Sigmoid colon (tissue), 7 donors: ENCODE measurements around the gene CHPT1. TPM values are rescaled to one million over a fixed set of nuclear protein-coding genes. Genes with fewer than 3 reads are reported as not detected.

Source experiments
- DNase-seq: peaks from one replicate; pipeline ENCODE4 v3.0.0-alpha.2; 2019
- H3K27ac ChIP-seq, 4 donors: fragments of 200-600 bp; sonication (generic); one replicate each; pipeline ENCODE4 v1.5.1; 2016 to 2019; ENCODE audit warnings: mild to moderate bottlenecking in 1 of 4
- H3K27me3 ChIP-seq, 3 donors: fragments of 200-600 bp; sonication (generic); one replicate each; pipeline ENCODE4 v1.5.1; 2019; ENCODE audit warnings: mild to moderate bottlenecking in 1 of 3
- H3K36me3 ChIP-seq, 4 donors: fragments of 200-600 bp; sonication (generic); one replicate each; pipeline ENCODE4 v1.5.1; 2016 to 2019
- H3K4me1 ChIP-seq, 4 donors: fragments of 200-600 bp; sonication (generic); one replicate each; pipeline ENCODE4 v1.5.1; 2017 to 2019
- H3K4me3 ChIP-seq, 4 donors: fragments of 200-600 bp; sonication (generic); one replicate each; pipeline ENCODE4 v1.5.1; 2017 to 2019; ENCODE audit warnings: mild to moderate bottlenecking in 2 of 4, moderate library complexity in 1 of 4
- H3K9me3 ChIP-seq, 4 donors: fragments of 200-600 bp in 3 of 4; sonication (generic) in 3 of 4; one replicate each; pipeline versions ENCODE4 v1.5.1 to v1.6.1; 2013 to 2019
- EP300 ChIP-seq, 4 donors: sonication (generic); formaldehyde crosslinking; IDR thresholded peaks; one replicate each; pipeline ENCODE4 v1.6.1; 2017; ENCODE audit warnings: antibody characterized with exemption in 4 of 4
- POLR2A ChIP-seq, 2 donors: fragments of 450-650 bp; IDR thresholded peaks; one replicate each; pipeline ENCODE4 v1.6.1; 2016; ENCODE audit warnings: antibody characterized with exemption in 2 of 2, mild to moderate bottlenecking in 2 of 2, moderate library complexity in 2 of 2
- POLR2AphosphoS5 ChIP-seq, 4 donors: sonication (generic); formaldehyde crosslinking; IDR thresholded peaks; one replicate each; pipeline ENCODE4 v1.6.1; 2017; ENCODE audit warnings: antibody characterized with exemption in 4 of 4
- WGBS, 2 donors: extraction: QIAGEN DNeasy Blood & Tissue Kit; methylation state at CpG; one replicate each; pipeline ENCODE4 v1.1.7; 2013; 5-methylcytosine and 5-hydroxymethylcytosine counted together
- intact Hi-C: fragments of 100-400 bp; cut with DNase I; formaldehyde crosslinking; loops from one replicate; pipeline ENCODE4 v1.15.1; 2023
- polyA plus RNA-seq, 3 donors: library from polyadenylated mRNA; stranded (reverse); fragments of 200-250 nt; gene quantifications; one replicate each; pipeline ENCODE4 v1.2.3, GENCODE V29; 2013
- total RNA-seq, 4 donors: library from RNA; depleted of rRNA; stranded (reverse); fragments of >200 nt; gene quantifications; one replicate each; pipeline ENCODE4 v1.1.0, GENCODE V29; 2016
- TF ChIP-seq, protein P1 (sequence below), 4 experiments: fragments of 450-650 bp in 3 of 4; fragments of 200-600 bp in 1 of 4; IDR thresholded peaks; one replicate each; pipeline ENCODE4 v1.5.1; 2016 to 2019; ENCODE audit warnings: antibody characterized with exemption in 4 of 4, mild to moderate bottlenecking in 3 of 4, moderate library complexity in 2 of 4
- donor health status: healthy with polysubstance abuse.
- donor health status: Bipolar disorder and iron deficiency.
- donor health status: healthy.

Gene CHPT1
- total and polyA plus RNA-seq, 7 donors = 49.9 to 118 (median 58.1) TPM

- no peaks in the 10 kb centered on the region for H3K9me3 ChIP-seq
- intact Hi-C loops = loop anchor here (5.0 kb wide), 2 partner anchors 134 to 291 kb away; partner anchors contain the start of genes ARL1 and GNPTAB
- no peaks in the 10 kb centered on the region for H3K36me3 ChIP-seq
- peak overlapping the region; percentile 58 to 94 (median 94) for H3K4me3 ChIP-seq
- DNase-seq = peak; percentile 82
- no peaks in the 10 kb centered on the region for H3K27me3 ChIP-seq
- 1% methylated on average over 67 of the region's 67 CpGs for WGBS, 2 donors
- H3K27ac ChIP-seq = peak overlapping the region; percentile 89 to 96 (median 95)
- H3K4me1 ChIP-seq = peaks cover 0 to 62% (median 46%) of the 10 kb centered on the region in 4 donors
- TF ChIP-seq, protein P1, sequence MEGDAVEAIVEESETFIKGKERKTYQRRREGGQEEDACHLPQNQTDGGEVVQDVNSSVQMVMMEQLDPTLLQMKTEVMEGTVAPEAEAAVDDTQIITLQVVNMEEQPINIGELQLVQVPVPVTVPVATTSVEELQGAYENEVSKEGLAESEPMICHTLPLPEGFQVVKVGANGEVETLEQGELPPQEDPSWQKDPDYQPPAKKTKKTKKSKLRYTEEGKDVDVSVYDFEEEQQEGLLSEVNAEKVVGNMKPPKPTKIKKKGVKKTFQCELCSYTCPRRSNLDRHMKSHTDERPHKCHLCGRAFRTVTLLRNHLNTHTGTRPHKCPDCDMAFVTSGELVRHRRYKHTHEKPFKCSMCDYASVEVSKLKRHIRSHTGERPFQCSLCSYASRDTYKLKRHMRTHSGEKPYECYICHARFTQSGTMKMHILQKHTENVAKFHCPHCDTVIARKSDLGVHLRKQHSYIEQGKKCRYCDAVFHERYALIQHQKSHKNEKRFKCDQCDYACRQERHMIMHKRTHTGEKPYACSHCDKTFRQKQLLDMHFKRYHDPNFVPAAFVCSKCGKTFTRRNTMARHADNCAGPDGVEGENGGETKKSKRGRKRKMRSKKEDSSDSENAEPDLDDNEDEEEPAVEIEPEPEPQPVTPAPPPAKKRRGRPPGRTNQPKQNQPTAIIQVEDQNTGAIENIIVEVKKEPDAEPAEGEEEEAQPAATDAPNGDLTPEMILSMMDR (IDR thresholded peaks at IDR 0.05) = no peak
- peak in 1 of 4 donors; percentile 52 for TF ChIP-seq POLR2AphosphoS5 (IDR thresholded peaks at IDR 0.05)
Measured at GRCh38 chr12:101697930-101698799, 725 bp downstream of the CHPT1 start.

DNA sequence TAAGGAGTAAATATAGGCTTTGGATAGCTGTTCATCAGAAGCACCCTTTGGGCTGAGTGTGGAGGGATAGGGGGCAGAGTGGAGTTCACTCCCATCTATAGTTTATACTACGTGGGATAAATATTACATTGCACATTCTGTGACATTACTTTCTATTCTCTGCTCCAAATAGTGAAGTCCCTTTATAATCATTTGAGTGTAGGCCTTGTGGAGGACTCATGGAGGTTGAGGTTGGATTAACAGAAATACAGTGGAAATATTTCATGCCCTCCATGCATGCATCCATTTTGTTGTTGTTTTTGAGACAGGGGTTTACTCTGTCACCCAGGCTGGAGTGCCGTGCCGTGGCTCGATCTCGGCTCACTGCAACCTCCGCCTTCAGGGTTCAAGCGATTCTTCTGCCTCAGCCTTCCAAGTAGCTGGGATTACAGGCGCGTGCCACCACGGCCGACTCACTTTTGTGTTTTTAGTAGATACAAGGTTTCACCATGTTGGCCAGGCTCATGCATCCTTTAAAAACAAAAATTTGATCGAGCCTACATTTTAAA is 1.4 kb downstream of the CHPT1 start:
- H3K36me3 ChIP-seq = no peaks in the 10 kb centered on the region
- intact Hi-C loops = loop anchor here (5.0 kb wide), 2 partner anchors 133 to 292 kb away; partner anchors contain the start of genes ARL1 and GNPTAB
- peaks cover 0 to 70% (median 46%) of the 10 kb centered on the region in 4 donors for H3K4me1 ChIP-seq
- 17 to 68% methylated on average over 12 of the region's 12 CpGs for WGBS, 2 donors
- H3K4me3 ChIP-seq = peak overlapping the region; percentile 58 to 94 (median 94)
- peak overlapping the region; percentile 89 to 96 (median 95) for H3K27ac ChIP-seq
- H3K27me3 ChIP-seq = no peaks in the 10 kb centered on the region
- DNase-seq = no peak
- TF ChIP-seq EP300 (IDR thresholded peaks at IDR 0.05) (no peak), POLR2A (IDR thresholded peaks at IDR 0.05) (no peak), POLR2AphosphoS5 (IDR thresholded peaks at IDR 0.05) (no peak)
- TF ChIP-seq, protein P1 (IDR thresholded peaks at IDR 0.05) = no peak
- no peaks in the 10 kb centered on the region for H3K9me3 ChIP-seq

GRCh38 chr12:101700299-101700820 is 2.9 kb downstream of the CHPT1 start:
- TF ChIP-seq POLR2AphosphoS5 (IDR thresholded peaks at IDR 0.05) = no peak
- TF ChIP-seq, protein P1 (IDR thresholded peaks at IDR 0.05) = no peak
- no peak for TF ChIP-seq POLR2A (IDR thresholded peaks at IDR 0.05)
- TF ChIP-seq EP300 (IDR thresholded peaks at IDR 0.05) = no peak
- no peaks in the 10 kb centered on the region for H3K36me3 ChIP-seq
- no peaks in the 10 kb centered on the region for H3K27me3 ChIP-seq
- no peaks in the 10 kb centered on the region for H3K9me3 ChIP-seq
- no peak for DNase-seq
- peak overlapping the region in 1 of 4 donors; percentile 96 for H3K27ac ChIP-seq
- intact Hi-C loops = no loop called here
- 55 to 84% methylated on average over 2 of the region's 2 CpGs for WGBS, 2 donors
- no peak overlapping the region for H3K4me3 ChIP-seq
- peaks cover 0 to 71% (median 44%) of the 10 kb centered on the region in 4 donors for H3K4me1 ChIP-seq

GRCh38 chr12:101703487-101703886 is 6.0 kb downstream of the CHPT1 start:
- no peak overlapping the region for H3K27ac ChIP-seq
- WGBS, 2 donors = 54 to 79% methylated on average over 3 of the region's 3 CpGs
- no peaks in the 10 kb centered on the region for H3K27me3 ChIP-seq
- no peak for DNase-seq
- no peaks in the 10 kb centered on the region for H3K36me3 ChIP-seq
- peaks cover 0 to 56% (median 30%) of the 10 kb centered on the region in 4 donors for H3K4me1 ChIP-seq
- no peaks in the 10 kb centered on the region for H3K9me3 ChIP-seq
- TF ChIP-seq EP300 (IDR thresholded peaks at IDR 0.05) (no peak), POLR2A (IDR thresholded peaks at IDR 0.05) (no peak), POLR2AphosphoS5 (IDR thresholded peaks at IDR 0.05) (no peak)
- TF ChIP-seq, protein P1 (IDR thresholded peaks at IDR 0.05) = no peak
- no peak overlapping the region for H3K4me3 ChIP-seq
- intact Hi-C loops = no loop called here
